GM23338 (cell line): ENCODE data around the gene CTDNEP1. TPM values are rescaled to one million over a fixed set of nuclear protein-coding genes. Genes with fewer than 3 reads are reported as not detected.

Source experiments
- ATAC-seq: fragments of 200-7000 bp; cut with Tn5 transposase; 3 replicates; pipeline ENCODE4 v1.9.1; 2020
- DNase-seq: peaks from one replicate; pipeline ENCODE4 v3.0.0-alpha.2; 2015; ENCODE audit warnings: low spot score
- H2AFZ ChIP-seq: fragments of 200-600 bp; sonication (generic); 2 replicates; pipeline ENCODE4 v1.8.0; 2016; ENCODE audit warnings: antibody characterized with exemption, mild to moderate bottlenecking, moderate library complexity
- H3F3A ChIP-seq: fragments of 200-600 bp; sonication (generic); replicated peaks from 2 replicates; pipeline ENCODE4 v1.8.0; 2017; ENCODE audit warnings: antibody characterized with exemption, mixed run types, low read depth
- H3K27ac ChIP-seq: fragments of 200-600 bp; sonication (generic); 2 replicates; pipeline ENCODE4 v1.6.1; 2016; ENCODE audit warnings: low read depth
- H3K27me3 ChIP-seq: fragments of 200-600 bp; sonication (generic); 2 replicates; pipeline ENCODE4 v1.8.0; 2016; ENCODE audit warnings: mild to moderate bottlenecking, mixed run types, moderate library complexity; ENCODE audit not compliant: insufficient read depth
- H3K36me3 ChIP-seq: fragments of 200-600 bp; sonication (generic); 2 replicates; pipeline ENCODE4 v1.8.0; 2016; ENCODE audit warnings: mild to moderate bottlenecking; ENCODE audit not compliant: insufficient read depth
- H3K4me1 ChIP-seq: fragments of 200-600 bp; sonication (generic); 2 replicates; pipeline ENCODE4 v1.8.0; 2016; ENCODE audit warnings: mild to moderate bottlenecking, moderate library complexity; ENCODE audit not compliant: insufficient read depth
- H3K4me2 ChIP-seq: fragments of 200-600 bp; sonication (generic); 2 replicates; pipeline ENCODE4 v1.7.1; 2017; ENCODE audit warnings: mixed run types
- H3K4me3 ChIP-seq: fragments of 200-600 bp; sonication (generic); 2 replicates; pipeline ENCODE4 v1.6.1; 2016; ENCODE audit warnings: mixed run types
- H3K79me2 ChIP-seq: fragments of 200-600 bp; sonication (generic); replicated peaks from 2 replicates; pipeline ENCODE4 v1.8.0; 2017; ENCODE audit warnings: mild to moderate bottlenecking; ENCODE audit not compliant: insufficient read depth
- H3K9me2 ChIP-seq: fragments of 200-600 bp; sonication (generic); 2 replicates; pipeline ENCODE4 v1.8.0; 2017; ENCODE audit not compliant: insufficient read depth
- H4K20me1 ChIP-seq: fragments of 200-600 bp; sonication (generic); replicated peaks from 2 replicates; pipeline ENCODE4 v1.8.0; 2017; ENCODE audit warnings: mild to moderate bottlenecking; ENCODE audit not compliant: insufficient read depth
- H3K27ac Mint-ChIP-seq: 2 replicates; pipeline ENCODE4 v1.8.0; 2020; ENCODE audit warnings: inconsistent platforms, mild to moderate bottlenecking, moderate library complexity, mixed read lengths
- H3K27me3 Mint-ChIP-seq: 3 replicates; pipeline ENCODE4 v1.8.0; 2022; ENCODE audit warnings: low read depth, mild to moderate bottlenecking, moderate library complexity, mixed read lengths, inconsistent platforms; ENCODE audit not compliant: insufficient read depth, poor library complexity
- H3K36me3 Mint-ChIP-seq: 3 replicates; pipeline ENCODE4 v1.8.0; 2021; ENCODE audit warnings: low read depth, mild to moderate bottlenecking, inconsistent platforms, moderate library complexity, mixed read lengths
- H3K4me1 Mint-ChIP-seq: 3 replicates; pipeline ENCODE4 v1.8.0; 2020; ENCODE audit warnings: mild to moderate bottlenecking, inconsistent platforms, mixed read lengths
- H3K4me3 Mint-ChIP-seq: 3 replicates; pipeline ENCODE4 v1.8.0; 2021; ENCODE audit warnings: moderate library complexity, mild to moderate bottlenecking, inconsistent platforms, mixed read lengths
- H3K9me3 Mint-ChIP-seq: 3 replicates; pipeline ENCODE4 v1.8.0; 2020; ENCODE audit warnings: moderate library complexity, mild to moderate bottlenecking, inconsistent platforms, mixed read lengths
- CREB1 ChIP-seq: fragments of 250-450 bp; sonication (Bioruptor Pico); IDR thresholded peaks from 2 replicates; pipeline ENCODE4 v1.5.0; 2020; ENCODE audit warnings: low read depth, mild to moderate bottlenecking, moderate library complexity
- CTCF ChIP-seq, 2 experiments: fragments of 200-600 bp in 1 of 2; sonication (generic) in 1 of 2; conservative IDR thresholded peaks; 2 replicates each; pipeline versions ENCODE4 v1.5.1 to v1.6.1; 2016 to 2017; ENCODE audit warnings: antibody characterized with exemption in 2 of 2, low read depth in 2 of 2, mild to moderate bottlenecking in 2 of 2, moderate library complexity in 1 of 2
- EZH2 ChIP-seq: fragments of 200-600 bp; sonication (generic); IDR thresholded peaks from one replicate; pipeline ENCODE4 v1.8.0; 2017; ENCODE audit warnings: antibody characterized with exemption, mild to moderate bottlenecking, low read depth; ENCODE audit not compliant: unreplicated experiment
- EZH2phosphoT487 ChIP-seq: fragments of 200-600 bp; sonication (generic); IDR thresholded peaks from one replicate; pipeline ENCODE4 v1.8.1; 2018; ENCODE audit warnings: antibody characterized with exemption; ENCODE audit not compliant: unreplicated experiment
- NANOG ChIP-seq: IDR thresholded peaks from 2 replicates; pipeline ENCODE4 v1.6.1; 2016; ENCODE audit warnings: antibody characterized with exemption, borderline replicate concordance
- POLR2AphosphoS5 ChIP-seq: IDR thresholded peaks from 2 replicates; pipeline ENCODE4 v1.6.1; 2016; ENCODE audit warnings: antibody characterized with exemption, low read depth
- REST ChIP-seq: IDR thresholded peaks from one replicate; pipeline ENCODE4 v1.6.1; 2018; ENCODE audit warnings: antibody characterized with exemption; ENCODE audit not compliant: unreplicated experiment
- STAT1 ChIP-seq: IDR thresholded peaks from one replicate; pipeline ENCODE4 v1.6.1; 2016; ENCODE audit warnings: antibody characterized with exemption; ENCODE audit not compliant: unreplicated experiment
- polyA plus RNA-seq: library from polyadenylated mRNA; unstranded; fragments of >200 nt; fragmentation: Nextera tagmentation; extraction: Ambion mirVana; gene quantifications from 2 replicates; pipeline ENCODE4 v1.2.1, GENCODE V29; 2016
- total RNA-seq: library from RNA; depleted of rRNA; stranded (reverse); fragments of >200 nt; shearing (Covaris generic); gene quantifications from 2 replicates; pipeline ENCODE4 v1.2.3, GENCODE V29; 2014
- TF ChIP-seq, protein P1 (sequence below): IDR thresholded peaks from 2 replicates; pipeline ENCODE4 v1.6.1; 2016; ENCODE audit warnings: antibody characterized with exemption

CTDNEP1 gene
- total and polyA plus RNA-seq, 2 experiments from 2014 or later = 48.1 to 93.4 TPM

DNA sequence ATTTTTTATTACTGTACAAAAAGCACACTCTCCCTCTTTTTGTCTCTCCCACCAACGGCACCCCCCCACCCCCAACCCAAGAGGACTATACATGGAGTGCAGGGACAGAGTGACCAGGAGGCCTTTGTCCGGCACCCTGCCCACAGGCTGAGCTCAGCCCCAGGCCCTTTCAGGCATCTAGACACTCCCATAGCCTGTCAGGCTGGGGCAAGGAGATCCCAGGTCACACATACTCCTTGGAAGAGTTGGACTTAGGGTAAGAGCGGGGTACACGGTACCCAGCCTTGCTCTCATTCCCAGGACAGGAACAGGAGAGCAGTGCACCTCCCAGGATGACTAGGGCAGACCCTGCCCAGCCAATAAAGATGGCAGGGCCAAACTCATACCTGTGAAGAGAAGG lies 8.6 kb upstream of the CTDNEP1 start (continued):
- TF ChIP-seq REST (no peak), NANOG (no peak), EZH2phosphoT487 (no peak)

DNA sequence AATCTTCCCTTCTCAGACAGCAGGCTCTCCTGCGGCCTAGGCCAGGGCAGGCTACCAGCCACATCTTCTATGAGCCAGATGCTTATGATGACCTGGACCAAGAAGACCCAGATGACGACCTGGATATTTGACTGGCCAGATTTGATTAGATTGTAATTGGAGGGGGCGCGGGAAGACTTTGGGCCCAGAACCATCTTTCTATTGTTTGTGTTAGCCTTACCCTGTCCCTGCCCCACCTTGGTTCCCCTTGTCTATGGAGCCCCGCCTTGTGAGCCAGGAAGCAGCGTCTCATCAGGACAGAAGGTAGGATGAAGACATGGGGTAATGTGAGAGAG lies 8.0 kb upstream of the CTDNEP1 start:
- peak overlapping the region; percentile 66 for H3K27ac ChIP-seq
- peaks cover 26% of the 10 kb centered on the region for H3F3A ChIP-seq
- H4K20me1 ChIP-seq = peaks cover 20% of the 10 kb centered on the region; the same call in 1 of the 2 replicates
- no peak overlapping the region for H2AFZ ChIP-seq
- H3K36me3 ChIP-seq = peaks cover 23% of the 10 kb centered on the region
- peaks cover 27% of the 10 kb centered on the region for H3K79me2 ChIP-seq
- no peak overlapping the region for H3K4me2 ChIP-seq
- peaks cover 9% of the 10 kb centered on the region for H3K4me1 ChIP-seq
- Mint-ChIP-seq H3K36me3 (peaks cover 57% of the 10 kb centered on the region), H3K4me1 (peaks cover 25% of the 10 kb centered on the region), H3K9me3 (no peaks in the 10 kb centered on the region; the same call in 2 of the 3 replicates), H3K27me3 (peaks cover 33% of the 10 kb centered on the region), H3K4me3 (peak overlapping the region; percentile 91; the same call in 1 of the 3 replicates), H3K27ac (peak overlapping the region; percentile 67)
- H3K9me2 ChIP-seq = no peaks in the 10 kb centered on the region
- DNase-seq = no peak
- H3K4me3 ChIP-seq = no peak overlapping the region
- H3K27me3 ChIP-seq = no peaks in the 10 kb centered on the region
- no peak for ATAC-seq
- no peak for TF ChIP-seq CTCF (conservative IDR thresholded peaks at IDR 0.05; ENCODE audit: low read depth in 2 of 2)
- no peak for TF ChIP-seq EZH2
- no peak for TF ChIP-seq EZH2phosphoT487
- no peak for TF ChIP-seq POLR2AphosphoS5
- TF ChIP-seq, protein P1, sequence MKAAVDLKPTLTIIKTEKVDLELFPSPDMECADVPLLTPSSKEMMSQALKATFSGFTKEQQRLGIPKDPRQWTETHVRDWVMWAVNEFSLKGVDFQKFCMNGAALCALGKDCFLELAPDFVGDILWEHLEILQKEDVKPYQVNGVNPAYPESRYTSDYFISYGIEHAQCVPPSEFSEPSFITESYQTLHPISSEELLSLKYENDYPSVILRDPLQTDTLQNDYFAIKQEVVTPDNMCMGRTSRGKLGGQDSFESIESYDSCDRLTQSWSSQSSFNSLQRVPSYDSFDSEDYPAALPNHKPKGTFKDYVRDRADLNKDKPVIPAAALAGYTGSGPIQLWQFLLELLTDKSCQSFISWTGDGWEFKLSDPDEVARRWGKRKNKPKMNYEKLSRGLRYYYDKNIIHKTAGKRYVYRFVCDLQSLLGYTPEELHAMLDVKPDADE = no peak
- TF ChIP-seq CREB1 (CRISPR knock-in tag) = no peak
- TF ChIP-seq REST = no peak
- TF ChIP-seq STAT1 = no peak
